HEK293 (cell line): Measurements from ENCODE around the gene INTS2.
A peak's percentile ranks its signal among the peaks of the same experiment; 100 is the strongest.

Experiments used
- CTCF ChIP-seq: fragments of 450-650 bp; formaldehyde crosslinking; IDR thresholded peaks from 2 replicates; pipeline ENCODE4 v1.5.1; 2016; ENCODE audit warnings: missing biosample characterization, missing genetic modification characterization
- SP2 ChIP-seq: fragments of 450-650 bp; formaldehyde crosslinking; IDR thresholded peaks from 2 replicates; pipeline ENCODE4 v1.5.1; 2016; ENCODE audit warnings: missing biosample characterization, missing genetic modification characterization
- ZBTB11 ChIP-seq: fragments of 450-650 bp; formaldehyde crosslinking; conservative IDR thresholded peaks from 2 replicates; pipeline ENCODE4 v1.5.1; 2016; ENCODE audit warnings: low read depth, missing biosample characterization, missing genetic modification characterization
- ZBTB7A ChIP-seq: fragments of 450-650 bp; formaldehyde crosslinking; IDR thresholded peaks from 2 replicates; pipeline ENCODE4 v1.5.1; 2016; ENCODE audit warnings: low read depth, missing biosample characterization, missing genetic modification characterization
- ZBTB8A ChIP-seq: fragments of 450-650 bp; formaldehyde crosslinking; IDR thresholded peaks from 2 replicates; pipeline ENCODE4 v1.5.1; 2016; ENCODE audit warnings: missing biosample characterization, missing genetic modification characterization
- ZEB2 ChIP-seq: fragments of 450-650 bp; formaldehyde crosslinking; IDR thresholded peaks from 2 replicates; pipeline ENCODE4 v1.5.1; 2016; ENCODE audit warnings: missing biosample characterization, missing genetic modification characterization
- ZNF138 ChIP-seq: fragments of 450-650 bp; formaldehyde crosslinking; IDR thresholded peaks from 2 replicates; pipeline ENCODE4 v1.5.1; 2016; ENCODE audit warnings: missing biosample characterization, missing genetic modification characterization, borderline replicate concordance
- ZNF324 ChIP-seq: fragments of 450-650 bp; formaldehyde crosslinking; IDR thresholded peaks from 2 replicates; pipeline ENCODE4 v1.5.1; 2016; ENCODE audit warnings: missing biosample characterization, missing genetic modification characterization
- ZNF707 ChIP-seq: fragments of 450-650 bp; formaldehyde crosslinking; IDR thresholded peaks from 2 replicates; pipeline ENCODE4 v1.5.1; 2016; ENCODE audit warnings: missing biosample characterization, missing genetic modification characterization
- ZNF843 ChIP-seq: fragments of 450-650 bp; formaldehyde crosslinking; IDR thresholded peaks from 2 replicates; pipeline ENCODE4 v1.5.1; 2016; ENCODE audit warnings: missing biosample characterization, missing genetic modification characterization
- ZXDB ChIP-seq: fragments of 450-650 bp; formaldehyde crosslinking; IDR thresholded peaks from 2 replicates; pipeline ENCODE4 v1.5.1; 2016; ENCODE audit warnings: missing biosample characterization, missing genetic modification characterization
- TF ChIP-seq, protein P1 (sequence below): fragments of 450-650 bp; formaldehyde crosslinking; IDR thresholded peaks from 2 replicates; pipeline ENCODE4 v1.5.1; 2016; ENCODE audit warnings: missing biosample characterization, missing genetic modification characterization

DNA sequence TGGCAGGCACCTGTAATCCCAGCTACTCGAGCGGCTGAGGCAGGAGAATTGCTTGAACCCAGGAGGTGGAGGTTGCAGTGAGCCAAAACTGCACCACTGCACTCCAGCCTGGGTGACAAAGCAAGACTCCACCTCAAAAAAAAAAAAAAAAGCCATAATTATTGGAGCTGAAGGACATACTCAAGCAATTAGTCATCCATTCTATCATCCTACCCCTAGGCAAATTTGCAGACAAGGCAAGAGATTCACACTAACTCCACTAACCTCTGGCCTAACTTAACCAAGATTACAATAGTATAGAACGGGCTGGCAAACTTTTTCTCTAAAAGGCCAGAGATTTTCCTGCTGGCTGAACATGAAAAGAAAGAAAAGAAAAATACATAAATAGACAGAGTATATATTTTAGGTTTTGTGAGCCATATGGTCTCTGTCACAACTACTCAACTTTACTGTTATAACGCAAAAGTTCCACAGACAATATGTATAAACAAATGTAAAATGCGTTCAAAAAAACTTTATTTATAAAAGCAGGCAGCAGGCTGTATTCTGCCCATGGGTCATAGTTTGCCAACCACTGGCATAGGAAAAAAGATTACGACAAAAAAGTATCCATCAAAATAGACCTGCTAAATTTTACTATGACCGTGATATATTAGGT is 94.1 kb downstream of the INTS2 start:
- no peak for TF ChIP-seq ZXDB (tag by site-specific recombination)
- TF ChIP-seq ZBTB11 (tag by site-specific recombination), result no peak
- no peak for TF ChIP-seq CTCF (tag by site-specific recombination)
- no peak for TF ChIP-seq ZNF707 (tag by site-specific recombination)
- no peak for TF ChIP-seq ZNF138
- 0 out of 2 replicates have a peak, but pooled peaks have one; percentile 20 for TF ChIP-seq ZEB2 (tag by site-specific recombination)
- TF ChIP-seq ZNF324, result no peak
- no peak for TF ChIP-seq SP2
- no peak for TF ChIP-seq ZBTB7A (tag by site-specific recombination)
- TF ChIP-seq ZBTB8A (tag by site-specific recombination), result no peak
- TF ChIP-seq, protein P1, sequence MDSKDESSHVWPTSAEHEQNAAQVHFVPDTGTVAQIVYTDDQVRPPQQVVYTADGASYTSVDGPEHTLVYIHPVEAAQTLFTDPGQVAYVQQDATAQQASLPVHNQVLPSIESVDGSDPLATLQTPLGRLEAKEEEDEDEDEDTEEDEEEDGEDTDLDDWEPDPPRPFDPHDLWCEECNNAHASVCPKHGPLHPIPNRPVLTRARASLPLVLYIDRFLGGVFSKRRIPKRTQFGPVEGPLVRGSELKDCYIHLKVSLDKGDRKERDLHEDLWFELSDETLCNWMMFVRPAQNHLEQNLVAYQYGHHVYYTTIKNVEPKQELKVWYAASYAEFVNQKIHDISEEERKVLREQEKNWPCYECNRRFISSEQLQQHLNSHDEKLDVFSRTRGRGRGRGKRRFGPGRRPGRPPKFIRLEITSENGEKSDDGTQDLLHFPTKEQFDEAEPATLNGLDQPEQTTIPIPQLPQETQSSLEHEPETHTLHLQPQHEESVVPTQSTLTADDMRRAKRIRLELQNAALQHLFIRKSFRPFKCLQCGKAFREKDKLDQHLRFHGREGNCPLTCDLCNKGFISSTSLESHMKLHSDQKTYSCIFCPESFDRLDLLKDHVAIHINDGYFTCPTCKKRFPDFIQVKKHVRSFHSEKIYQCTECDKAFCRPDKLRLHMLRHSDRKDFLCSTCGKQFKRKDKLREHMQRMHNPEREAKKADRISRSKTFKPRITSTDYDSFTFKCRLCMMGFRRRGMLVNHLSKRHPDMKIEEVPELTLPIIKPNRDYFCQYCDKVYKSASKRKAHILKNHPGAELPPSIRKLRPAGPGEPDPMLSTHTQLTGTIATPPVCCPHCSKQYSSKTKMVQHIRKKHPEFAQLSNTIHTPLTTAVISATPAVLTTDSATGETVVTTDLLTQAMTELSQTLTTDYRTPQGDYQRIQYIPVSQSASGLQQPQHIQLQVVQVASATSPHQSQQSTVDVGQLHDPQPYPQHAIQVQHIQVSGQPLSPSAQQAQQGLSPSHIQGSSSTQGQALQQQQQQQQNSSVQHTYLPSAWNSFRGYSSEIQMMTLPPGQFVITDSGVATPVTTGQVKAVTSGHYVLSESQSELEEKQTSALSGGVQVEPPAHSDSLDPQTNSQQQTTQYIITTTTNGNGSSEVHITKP (tag by site-specific recombination), result no peak
- TF ChIP-seq ZNF843 (tag by site-specific recombination), result no peak
